CD14-positive monocyte (primary cell): ENCODE measurements around the gene FAM174B. TPM values are rescaled to one million over a fixed set of nuclear protein-coding genes. Genes with fewer than 3 reads are reported as not detected.

ENCODE experiments used
- DNase-seq, 3 donors: peaks; one replicate each; pipeline ENCODE4 v3.0.0-alpha.2; 2011 to 2022
- H2AFZ ChIP-seq: 2 replicates; pipeline ENCODE4 v1.6.0; 2012; ENCODE audit warnings: mild to moderate bottlenecking, low read depth, low read length, inconsistent platforms; ENCODE audit not compliant: insufficient read depth, poor library complexity, severe bottlenecking
- H3K27ac ChIP-seq, 2 donors: 1 replicate in 1 of 2; 2 replicates in 1 of 2; pipeline ENCODE4 v1.5.1; 2012 to 2013; ENCODE audit warnings: low read length in 2 of 2, control low read depth in 1 of 2, inconsistent platforms in 1 of 2, low read depth in 1 of 2, mild to moderate bottlenecking in 1 of 2
- H3K27me3 ChIP-seq, 2 donors: one replicate each; pipeline versions ENCODE4 v1.6.0 to v1.6.1; 2011 to 2013; ENCODE audit warnings: low read length in 2 of 2; ENCODE audit not compliant: control insufficient read depth in 2 of 2, insufficient read depth in 2 of 2
- H3K36me3 ChIP-seq, 2 donors: replicated peaks in 1 of 2; 1 replicate in 1 of 2; 2 replicates in 1 of 2; pipeline versions ENCODE4 v1.5.1 to v1.6.1; 2012 to 2013; ENCODE audit warnings: low read length in 2 of 2, control low read depth in 1 of 2, inconsistent platforms in 1 of 2, mild to moderate bottlenecking in 1 of 2; ENCODE audit not compliant: insufficient read depth in 2 of 2, control insufficient read depth in 1 of 2
- H3K4me1 ChIP-seq, 2 donors: 1 replicate in 1 of 2; 2 replicates in 1 of 2; pipeline versions ENCODE4 v1.5.1 to v1.6.1; 2012 to 2013; ENCODE audit warnings: low read length in 2 of 2, control low read depth in 1 of 2, inconsistent platforms in 1 of 2, mild to moderate bottlenecking in 1 of 2, moderate library complexity in 1 of 2; ENCODE audit not compliant: insufficient read depth in 2 of 2, control insufficient read depth in 1 of 2
- H3K4me2 ChIP-seq: replicated peaks from 2 replicates; pipeline ENCODE3; 2012; ENCODE audit warnings: low read length, moderate library complexity, mild to moderate bottlenecking; ENCODE audit not compliant: poor library complexity, severe bottlenecking; ENCODE audit errors: extremely low read depth
- H3K4me3 ChIP-seq, 3 experiments: fragments of 200-600 bp in 1 of 3; sonication (generic) in 1 of 3; replicated peaks in 1 of 3; 1 replicate in 2 of 3; 2 replicates in 1 of 3; pipeline ENCODE4 v1.5.1; 2011 to 2013; ENCODE audit warnings: low read length in 3 of 3, mild to moderate bottlenecking in 3 of 3, control low read depth in 2 of 3, low read depth in 2 of 3, inconsistent platforms in 1 of 3, moderate library complexity in 1 of 3
- H3K79me2 ChIP-seq: 2 replicates; pipeline ENCODE4 v1.6.0; 2012; ENCODE audit warnings: mild to moderate bottlenecking, control low read depth, inconsistent platforms, low read length, moderate library complexity; ENCODE audit not compliant: insufficient read depth
- H3K9ac ChIP-seq: 2 replicates; pipeline ENCODE4 v1.6.0; 2017; ENCODE audit warnings: low read length, mild to moderate bottlenecking; ENCODE audit not compliant: insufficient read depth, poor library complexity, severe bottlenecking
- H3K9me3 ChIP-seq, 2 donors: replicated peaks in 1 of 2; 1 replicate in 1 of 2; 2 replicates in 1 of 2; pipeline versions ENCODE4 v1.5.1 to v1.6.1; 2012 to 2013; ENCODE audit warnings: low read length in 2 of 2, control low read depth in 1 of 2; ENCODE audit not compliant: control insufficient read depth in 1 of 2, insufficient read depth in 1 of 2
- H4K20me1 ChIP-seq: 2 replicates; pipeline ENCODE4 v1.6.0; 2012; ENCODE audit warnings: mild to moderate bottlenecking, low read length, control low read depth, moderate library complexity; ENCODE audit not compliant: insufficient read depth
- H3K27ac Mint-ChIP-seq, 7 donors: one replicate each; pipeline ENCODE4 v1.8.0; 2020; ENCODE audit warnings: mild to moderate bottlenecking in 7 of 7, mixed read lengths in 7 of 7, moderate library complexity in 6 of 7, inconsistent platforms in 2 of 7
- H3K27me3 Mint-ChIP-seq, 3 donors: one replicate each; pipeline ENCODE4 v1.8.0; 2021 to 2022; ENCODE audit warnings: low read depth in 3 of 3, mild to moderate bottlenecking in 3 of 3, mixed read lengths in 3 of 3, moderate library complexity in 3 of 3, inconsistent platforms in 1 of 3
- H3K36me3 Mint-ChIP-seq, 2 donors: one replicate each; pipeline ENCODE4 v1.8.0; 2020; ENCODE audit warnings: mixed read lengths in 2 of 2, inconsistent platforms in 1 of 2, mild to moderate bottlenecking in 1 of 2
- H3K4me1 Mint-ChIP-seq: one replicate; pipeline ENCODE4 v1.8.0; 2020; ENCODE audit warnings: mild to moderate bottlenecking, mixed read lengths
- H3K4me3 Mint-ChIP-seq, 2 donors: one replicate each; pipeline ENCODE4 v1.8.0; 2020; ENCODE audit warnings: mild to moderate bottlenecking in 2 of 2, mixed read lengths in 2 of 2, moderate library complexity in 1 of 2
- H3K9me3 Mint-ChIP-seq, 7 donors: one replicate each; pipeline ENCODE4 v1.8.0; 2020 to 2022; ENCODE audit warnings: mixed read lengths in 7 of 7, mild to moderate bottlenecking in 6 of 7, moderate library complexity in 6 of 7, inconsistent platforms in 2 of 7
- CTCF ChIP-seq: fragments of 200-600 bp; IDR thresholded peaks from one replicate; pipeline ENCODE4 v1.8.0; 2022; ENCODE audit warnings: antibody characterized with exemption, mild to moderate bottlenecking
- WGBS: methylation state at CpG from one replicate; pipeline ENCODE4 v1.1.5; 2013; ENCODE audit warnings: missing lambda C conversion rate; ENCODE audit not compliant: insufficient coverage; 5-methylcytosine and 5-hydroxymethylcytosine counted together
- intact Hi-C, 2 donors: fragments of 100-400 bp; cut with micrococcal nuclease; formaldehyde crosslinking; loops; one replicate each; pipeline versions ENCODE4 v1.15.0 to v1.15.1; 2023
- polyA plus RNA-seq, 3 donors: library from polyadenylated mRNA; depleted of rRNA in 1 of 3; unstranded in 2 of 3; stranded (reverse) in 1 of 3; fragments of 300-500 nt in 2 of 3; fragments of >200 nt in 1 of 3; fragmentation: Illumina TruSeq in 2 of 3; gene quantifications; 1 replicate in 2 of 3; 2 replicates in 1 of 3; pipeline ENCODE4 v1.2.3, GENCODE V29; 2012 to 2021

FAM174B gene
- polyA plus RNA-seq, 3 donors, result 2.2 to 4.7 (median 3.2) TPM

- H3K9me3 ChIP-seq, result no peaks in the 10 kb centered on the region
- H3K4me1 ChIP-seq, result no peaks in the 10 kb centered on the region
- no peaks in the 10 kb centered on the region for H3K36me3 Mint-ChIP-seq
- H3K79me2 ChIP-seq, result no peaks in the 10 kb centered on the region
- H3K4me2 ChIP-seq, result no peak overlapping the region
- no peak overlapping the region for H2AFZ ChIP-seq
- H3K27ac Mint-ChIP-seq, result no peak overlapping the region
- no peak overlapping the region for H3K4me3 Mint-ChIP-seq
- H3K4me1 Mint-ChIP-seq, result peaks cover 10% of the 10 kb centered on the region
- no peak for TF ChIP-seq CTCF
- intact Hi-C loops, result no loop called here
- H3K27me3 Mint-ChIP-seq, result peaks cover 4 to 7% (median 6%) of the 10 kb centered on the region in 3 donors
- no peak overlapping the region for H3K27ac ChIP-seq
- no peak overlapping the region for H3K9ac ChIP-seq
- H4K20me1 ChIP-seq, result no peaks in the 10 kb centered on the region
- no CpG with 5 or more reads among the region's 1 CpG for WGBS
- no peaks in the 10 kb centered on the region for H3K27me3 ChIP-seq
- peaks cover 0 to 3% (median 0%) of the 10 kb centered on the region in 7 donors for H3K9me3 Mint-ChIP-seq
- H3K36me3 ChIP-seq, result no peaks in the 10 kb centered on the region
- no peak for DNase-seq
- H3K4me3 ChIP-seq, result no peak overlapping the region
Measured at GRCh38 chr15:92574161-92574560, 81.4 kb downstream of the FAM174B start.

- DNase-seq, result no peak
- Histone ChIP-seq H3K4me3 (no peak overlapping the region), H2AFZ (no peak overlapping the region), H3K79me2 (no peaks in the 10 kb centered on the region), H3K4me1 (no peaks in the 10 kb centered on the region), H3K27me3 (no peaks in the 10 kb centered on the region), H3K36me3 (no peaks in the 10 kb centered on the region), H3K9ac (no peak overlapping the region), H3K27ac (no peak overlapping the region), H3K4me2 (no peak overlapping the region), H4K20me1 (no peaks in the 10 kb centered on the region), H3K9me3 (no peaks in the 10 kb centered on the region)
- H3K36me3 Mint-ChIP-seq, result no peaks in the 10 kb centered on the region
- no peak for TF ChIP-seq CTCF
- no peak overlapping the region for H3K27ac Mint-ChIP-seq
- H3K27me3 Mint-ChIP-seq, result peaks cover 3 to 8% (median 6%) of the 10 kb centered on the region in 3 donors
- peaks cover 0 to 3% (median 0%) of the 10 kb centered on the region in 7 donors for H3K9me3 Mint-ChIP-seq
- intact Hi-C loops, result no loop called here
- H3K4me3 Mint-ChIP-seq, result no peak overlapping the region
- WGBS, result 76% methylated on average over 3 of the region's 4 CpGs
- peaks cover 3% of the 10 kb centered on the region for H3K4me1 Mint-ChIP-seq
Measured at GRCh38 chr15:92571824-92572223, 83.8 kb downstream of the FAM174B start.
